Osteocyte (in vitro differentiated cells): Measurements from ENCODE around the gene IER3. TPM values are rescaled to one million over a fixed set of nuclear protein-coding genes. Genes with fewer than 3 reads are reported as not detected.

ENCODE experiments used
- DNase-seq: peaks from one replicate; pipeline ENCODE4 v3.0.0; 2021; ENCODE audit warnings: mixed read lengths; ENCODE audit not compliant: unreplicated experiment; ENCODE audit errors: extremely low spot score
- H3K27ac Mint-ChIP-seq: one replicate; pipeline ENCODE4 v1.8.0; 2021; ENCODE audit warnings: mild to moderate bottlenecking, mixed read lengths; ENCODE audit not compliant: unreplicated experiment
- H3K27me3 Mint-ChIP-seq: one replicate; pipeline ENCODE4 v1.8.0; 2021; ENCODE audit warnings: mixed read lengths; ENCODE audit not compliant: unreplicated experiment
- H3K36me3 Mint-ChIP-seq: one replicate; pipeline ENCODE4 v1.8.0; 2021; ENCODE audit warnings: mixed read lengths; ENCODE audit not compliant: unreplicated experiment
- H3K4me1 Mint-ChIP-seq: one replicate; pipeline ENCODE4 v1.8.0; 2021; ENCODE audit warnings: mixed read lengths; ENCODE audit not compliant: unreplicated experiment
- H3K4me3 Mint-ChIP-seq: one replicate; pipeline ENCODE4 v1.8.0; 2021; ENCODE audit warnings: mild to moderate bottlenecking, moderate library complexity, mixed read lengths; ENCODE audit not compliant: unreplicated experiment
- H3K9me3 Mint-ChIP-seq: one replicate; pipeline ENCODE4 v1.8.0; 2021; ENCODE audit warnings: mixed read lengths; ENCODE audit not compliant: unreplicated experiment
- CTCF ChIP-seq: fragments of 200-600 bp; sonication (generic); IDR thresholded peaks from 2 replicates; pipeline ENCODE4 v1.5.0; 2021; ENCODE audit warnings: antibody characterized with exemption, mild to moderate bottlenecking, moderate library complexity
- total RNA-seq: library from RNA; stranded (reverse); gene quantifications from 2 replicates; pipeline ENCODE4 v1.2.1, GENCODE V29; 2021

The IER3 gene
- total RNA-seq, 1 donor from 2014 or later: 418 TPM

DNA sequence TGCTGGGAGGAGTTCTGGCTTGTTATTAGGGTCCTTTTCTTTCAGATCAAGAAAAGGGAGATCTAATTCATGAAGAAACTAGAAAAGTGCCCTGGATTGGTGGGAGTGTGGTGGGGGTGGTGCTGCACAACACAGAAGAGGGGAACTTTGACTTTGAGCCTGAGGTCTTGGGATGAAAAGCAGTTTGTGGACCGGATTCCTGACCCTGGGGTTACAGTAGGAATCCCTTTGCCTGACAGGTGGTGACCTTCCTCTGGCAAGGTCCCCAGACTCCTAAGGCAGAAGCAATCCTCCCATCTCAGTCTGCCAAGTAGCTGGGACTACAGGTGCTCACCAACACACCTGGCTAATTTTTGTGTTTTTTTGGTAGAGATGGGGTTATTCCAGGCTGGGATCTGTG lies 45.3 kb upstream of the IER3 start:
- H3K27ac Mint-ChIP-seq: no peak overlapping the region
- peaks cover 23% of the 10 kb centered on the region for H3K4me1 Mint-ChIP-seq
- H3K4me3 Mint-ChIP-seq: no peak overlapping the region
- no peaks in the 10 kb centered on the region for H3K36me3 Mint-ChIP-seq
- H3K9me3 Mint-ChIP-seq: peaks cover 3% of the 10 kb centered on the region
- no peaks in the 10 kb centered on the region for H3K27me3 Mint-ChIP-seq
- no peak for DNase-seq
- TF ChIP-seq CTCF: no peak

- DNase-seq: no peak
- no peak overlapping the region for H3K4me3 Mint-ChIP-seq
- H3K27me3 Mint-ChIP-seq: no peaks in the 10 kb centered on the region
- H3K27ac Mint-ChIP-seq: no peak overlapping the region
- no peaks in the 10 kb centered on the region for H3K36me3 Mint-ChIP-seq
- H3K4me1 Mint-ChIP-seq: peaks cover 12% of the 10 kb centered on the region
- TF ChIP-seq CTCF: no peak
- H3K9me3 Mint-ChIP-seq: peaks cover 3% of the 10 kb centered on the region
These were observed 43.6 kb upstream of the IER3 start for GRCh38 chr6:30787954-30788353.

- Mint-ChIP-seq H3K4me3 (no peak overlapping the region), H3K4me1 (peaks cover 50% of the 10 kb centered on the region), H3K9me3 (peaks cover 3% of the 10 kb centered on the region), H3K27ac (peak overlapping the region; percentile 100), H3K27me3 (no peaks in the 10 kb centered on the region), H3K36me3 (no peaks in the 10 kb centered on the region)
- TF ChIP-seq CTCF: no peak
- DNase-seq: no peak
These were observed 38.2 kb upstream of the IER3 start for GRCh38 chr6:30782425-30783014.

DNA sequence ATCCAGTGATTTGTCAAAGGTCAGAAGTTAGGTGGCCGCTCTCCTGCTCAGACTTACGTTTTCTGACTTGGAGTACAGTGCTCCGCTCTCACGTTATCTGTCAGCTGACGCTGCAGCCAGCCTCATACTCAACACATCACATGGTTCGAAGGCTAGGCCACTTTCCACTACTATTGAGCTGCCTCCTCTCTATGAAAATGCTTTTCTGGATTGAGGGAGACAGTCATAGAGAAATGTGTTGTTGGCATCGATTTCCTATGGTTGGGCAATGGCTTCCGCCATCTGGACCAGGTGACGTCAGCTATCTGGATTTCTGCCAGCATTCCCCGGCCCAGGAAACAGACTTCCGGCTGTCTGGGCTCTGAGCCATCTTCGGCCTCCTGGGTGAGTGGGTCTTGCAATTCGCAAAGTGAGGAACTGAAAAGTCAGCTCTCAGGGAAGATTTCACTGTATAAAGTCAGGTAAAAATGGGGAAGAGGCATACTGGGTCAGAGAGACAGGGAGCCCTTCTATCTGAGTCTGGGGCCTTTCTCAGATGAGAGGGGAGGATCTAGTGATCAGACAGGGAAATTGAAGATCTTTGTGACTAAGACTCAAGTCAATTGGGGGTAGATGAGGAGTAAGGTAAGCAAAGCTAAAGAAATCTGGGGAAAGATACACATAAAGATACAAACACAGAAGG lies 37.5 kb upstream of the IER3 start:
- H3K27ac Mint-ChIP-seq: peak overlapping the region; percentile 100
- peak; percentile 98 for DNase-seq

More for the DNA sequence above, 37.5 kb upstream of the IER3 start:
- Mint-ChIP-seq H3K9me3 (peaks cover 3% of the 10 kb centered on the region), H3K36me3 (no peaks in the 10 kb centered on the region), H3K27me3 (no peaks in the 10 kb centered on the region), H3K4me1 (peaks cover 55% of the 10 kb centered on the region), H3K4me3 (peak overlapping the region; percentile 46)
- no peak for TF ChIP-seq CTCF
